Keratinocyte (primary cell): ENCODE measurements around the gene IGFBP1. TPM values are rescaled to one million over a fixed set of nuclear protein-coding genes. Genes with fewer than 3 reads are reported as not detected.

Source experiments
- DNase-seq: peaks from one replicate; pipeline ENCODE4 v3.0.0-alpha.2; 2011; ENCODE audit warnings: low read depth, missing footprints, low spot score
- FAIRE-seq: peaks from 2 replicates; lab custom pipeline; 2011; peaks lifted over from hg19 to GRCh38; lab: Jason Lieb, UNC
- H2AFZ ChIP-seq: 2 replicates; pipeline ENCODE4 v1.6.0; 2012; ENCODE audit warnings: low read length, control low read depth, inconsistent platforms; ENCODE audit not compliant: control insufficient read depth
- H3K27ac ChIP-seq: 2 replicates; pipeline ENCODE4 v1.5.1; 2011; ENCODE audit warnings: low read length; ENCODE audit not compliant: control insufficient read depth, insufficient read depth
- H3K27me3 ChIP-seq: 3 replicates; pipeline ENCODE4 v1.6.0; 2011; ENCODE audit warnings: low read length; ENCODE audit not compliant: control insufficient read depth, insufficient read depth; ENCODE audit errors: extremely low read depth
- H3K36me3 ChIP-seq, 2 experiments: 2 replicates in 1 of 2; 3 replicates in 1 of 2; pipeline ENCODE4 v1.5.1; 2011; ENCODE audit warnings: low read length in 2 of 2, mild to moderate bottlenecking in 1 of 2; ENCODE audit not compliant: control insufficient read depth in 2 of 2, insufficient read depth in 2 of 2; ENCODE audit errors: extremely low read depth in 1 of 2
- H3K4me1 ChIP-seq: 3 replicates; pipeline ENCODE4 v1.5.1; 2011; ENCODE audit warnings: low read length; ENCODE audit not compliant: control insufficient read depth, insufficient read depth; ENCODE audit errors: extremely low read depth
- H3K4me2 ChIP-seq: 3 replicates; pipeline ENCODE4 v1.6.0; 2011; ENCODE audit warnings: low read depth, low read length; ENCODE audit not compliant: control insufficient read depth, insufficient read depth; ENCODE audit errors: extremely low read depth
- H3K4me3 ChIP-seq, 3 experiments: fragments of 200-600 bp in 1 of 3; sonication (generic) in 1 of 3; 2 replicates in 2 of 3; 3 replicates in 1 of 3; pipeline ENCODE4 v1.5.1; 2011 to 2016; ENCODE audit warnings: low read length in 3 of 3, mild to moderate bottlenecking in 3 of 3, control low read depth in 2 of 3, inconsistent platforms in 1 of 3, low read depth in 1 of 3, mixed read lengths in 1 of 3, mixed run types in 1 of 3, moderate library complexity in 1 of 3; ENCODE audit not compliant: control insufficient read depth in 2 of 3, insufficient read depth in 2 of 3; ENCODE audit errors: extremely low read depth in 1 of 3
- H3K79me2 ChIP-seq: 2 replicates; pipeline ENCODE4 v1.6.0; 2012; ENCODE audit warnings: low read length; ENCODE audit not compliant: control insufficient read depth, insufficient read depth
- H3K9ac ChIP-seq: 3 replicates; pipeline ENCODE4 v1.6.0; 2011; ENCODE audit warnings: low read length; ENCODE audit not compliant: control insufficient read depth, insufficient read depth; ENCODE audit errors: extremely low read depth
- H3K9me1 ChIP-seq: 3 replicates; pipeline ENCODE4 v1.6.0; 2011; ENCODE audit warnings: low read length; ENCODE audit not compliant: control insufficient read depth, insufficient read depth; ENCODE audit errors: extremely low read depth
- H3K9me3 ChIP-seq: 2 replicates; pipeline ENCODE4 v1.5.1; 2012; ENCODE audit warnings: low read depth, low read length; ENCODE audit not compliant: control insufficient read depth
- H4K20me1 ChIP-seq: 3 replicates; pipeline ENCODE4 v1.6.0; 2011; ENCODE audit warnings: low read length; ENCODE audit not compliant: control insufficient read depth, insufficient read depth; ENCODE audit errors: extremely low read depth
- CTCF ChIP-seq, 3 experiments: IDR thresholded peaks in 1 of 3; conservative IDR thresholded peaks in 1 of 3; optimal IDR thresholded peaks in 1 of 3; 2 replicates in 2 of 3; 3 replicates in 1 of 3; pipeline versions ENCODE3 to v1.5.1; 2011; ENCODE audit warnings: low read length in 3 of 3, mild to moderate bottlenecking in 3 of 3, moderate library complexity in 2 of 3, control low read depth in 1 of 3, inconsistent platforms in 1 of 3; ENCODE audit not compliant: insufficient read depth in 2 of 3; ENCODE audit errors: extremely low read depth in 1 of 3
- EZH2 ChIP-seq: IDR thresholded peaks from one replicate; pipeline ENCODE4 v1.6.1; 2012; ENCODE audit warnings: inconsistent platforms, mild to moderate bottlenecking, low read length, moderate library complexity
- dilution Hi-C: fragments of 300-500 bp; cut with MboI; formaldehyde crosslinking; loops from one replicate; pipeline ENCODE4 v1.7.0; 2020; ENCODE audit warnings: low sequenced_read_pairs; ENCODE audit not compliant: extremely low pct_ligation_motif_present
- polyA plus RNA-seq, 5 experiments: library from polyadenylated mRNA; depleted of rRNA in 3 of 5; stranded (reverse) in 3 of 5; stranded (forward) in 1 of 5; unstranded in 1 of 5; fragments of >200 nt; gene quantifications; 1 replicate in 1 of 5; 2 replicates in 3 of 5; 3 replicates in 1 of 5; pipeline versions ENCODE4 v1.2.1 to v1.2.3, GENCODE V29; 2011 to 2012; ENCODE audit warnings: missing spikeins in 2 of 5, low read depth in 1 of 5, low replicate concordance in 1 of 5

Gene IGFBP1
- polyA plus RNA-seq, 1 donor (not counting 4 experiments of a cell fraction or from before 2014, with no cell fraction given), result not detected

DNA sequence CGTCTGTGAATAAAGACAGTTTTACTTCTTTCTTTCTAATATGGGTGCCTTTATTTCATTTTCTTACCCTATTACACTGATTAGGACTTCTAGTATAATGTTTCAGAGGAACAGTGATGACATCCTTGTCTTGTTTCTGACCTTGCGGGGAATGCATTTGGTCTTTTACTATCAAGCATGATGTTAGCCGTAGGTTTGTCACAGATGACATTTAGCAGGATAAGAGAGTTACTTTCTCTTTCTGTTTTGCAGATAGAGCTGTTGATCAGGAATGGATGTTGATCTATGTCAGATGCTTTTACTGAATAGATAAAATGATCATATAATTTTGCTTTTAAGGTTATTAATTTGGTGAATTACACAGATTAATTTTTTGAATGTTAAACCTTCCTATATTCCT is 39.4 kb downstream of the IGFBP1 start:
- no peak overlapping the region for H3K9ac ChIP-seq
- no peaks in the 10 kb centered on the region for H4K20me1 ChIP-seq
- peaks cover 13% of the 10 kb centered on the region for H3K4me1 ChIP-seq
- no peaks in the 10 kb centered on the region for H3K36me3 ChIP-seq
- no peak overlapping the region for H3K4me2 ChIP-seq
- H3K27ac ChIP-seq, result no peak overlapping the region
- H3K9me3 ChIP-seq, result no peaks in the 10 kb centered on the region
- FAIRE-seq, result no peak
- H3K27me3 ChIP-seq, result no peaks in the 10 kb centered on the region
- no peak overlapping the region for H3K4me3 ChIP-seq
- TF ChIP-seq EZH2 (no peak), CTCF (optimal IDR thresholded peaks at IDR 0.05 in 1 of 3, IDR thresholded peaks at IDR 0.05 in 1 of 3, conservative IDR thresholded peaks at IDR 0.05 in 1 of 3; ENCODE audit: extremely low read depth in 1 of 3, insufficient read depth in 2 of 3, low read length in 3 of 3) (no peak)
- dilution Hi-C loops, result loop anchor here (10.0 kb wide), 1 partner anchor 427 kb away; no protein-coding TSS in a partner anchor
- H3K79me2 ChIP-seq, result no peaks in the 10 kb centered on the region
- H2AFZ ChIP-seq, result no peak overlapping the region
- DNase-seq, result no peak
- H3K9me1 ChIP-seq, result no peaks in the 10 kb centered on the region

GRCh38 chr7:45930967-45931366 is 42.7 kb downstream of the IGFBP1 start:
- H3K9me1 ChIP-seq, result no peaks in the 10 kb centered on the region
- no peaks in the 10 kb centered on the region for H3K9me3 ChIP-seq
- TF ChIP-seq CTCF (optimal IDR thresholded peaks at IDR 0.05 in 1 of 3, IDR thresholded peaks at IDR 0.05 in 1 of 3, conservative IDR thresholded peaks at IDR 0.05 in 1 of 3; ENCODE audit: extremely low read depth in 1 of 3, insufficient read depth in 2 of 3, low read length in 3 of 3), result no peak
- FAIRE-seq (no peak), DNase-seq (no peak)
- H3K4me3 ChIP-seq, result no peak overlapping the region
- no peak overlapping the region for H3K4me2 ChIP-seq
- no peak overlapping the region for H3K27ac ChIP-seq
- dilution Hi-C loops, result no loop called here
- no peaks in the 10 kb centered on the region for H3K36me3 ChIP-seq
- H2AFZ ChIP-seq, result no peak overlapping the region
- no peaks in the 10 kb centered on the region for H3K4me1 ChIP-seq
- H3K27me3 ChIP-seq, result no peaks in the 10 kb centered on the region
- no peaks in the 10 kb centered on the region for H3K79me2 ChIP-seq
- H3K9ac ChIP-seq, result no peak overlapping the region
- no peaks in the 10 kb centered on the region for H4K20me1 ChIP-seq
